ENCODE data around the gene NT5E.

NT5E gene

DNA sequence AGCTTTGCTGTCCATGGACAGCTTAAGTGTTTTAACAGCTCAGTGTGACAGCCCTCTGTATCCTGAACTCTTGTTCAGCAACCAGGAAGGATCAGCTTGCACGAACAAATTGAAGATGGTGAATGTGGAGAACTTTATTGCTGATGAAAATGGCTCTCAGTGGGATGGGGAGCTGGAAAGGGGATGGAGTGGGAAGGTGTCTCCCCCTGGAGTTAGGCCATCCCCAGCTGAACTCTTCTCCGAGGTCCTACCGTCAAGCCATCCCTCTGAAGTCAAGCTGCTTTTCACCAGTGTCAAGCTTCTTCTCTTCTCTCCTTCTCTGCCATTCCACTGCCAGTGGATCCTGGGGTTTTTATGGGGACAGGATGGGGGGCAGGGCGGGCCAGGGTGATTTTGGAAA lies 26.6 kb downstream of the NT5E start:
- H3K9me2 ChIP-seq (replicated peaks; ENCODE audit: insufficient read depth, low read length), result no peaks in the 10 kb centered on the region
- no peaks in the 10 kb centered on the region for H3F3A ChIP-seq (ENCODE audit: insufficient read depth)

GRCh38 chr6:85479208-85479607 lies 29.3 kb downstream of the NT5E start:
- no peaks in the 10 kb centered on the region for H3K79me2 ChIP-seq (ENCODE audit: insufficient read depth, low read length)
- H3K36me3 ChIP-seq (ENCODE audit: low read length), result no peaks in the 10 kb centered on the region
- H3K9ac ChIP-seq (ENCODE audit: low read length), result no peak overlapping the region
- H3K9me3 ChIP-seq (ENCODE audit: insufficient read depth, low read length), result no peaks in the 10 kb centered on the region
- no peak overlapping the region for H3K4me2 ChIP-seq (ENCODE audit: low read depth, low read length, poor library complexity, severe bottlenecking)
- no peak overlapping the region for H2AFZ ChIP-seq (ENCODE audit: low read depth, low read length, severe bottlenecking)
- H3K4me3 ChIP-seq (ENCODE audit: insufficient read depth, low read length, poor library complexity, severe bottlenecking), result no peak overlapping the region
- TF ChIP-seq CTCF (IDR thresholded peaks at IDR 0.05; ENCODE audit: insufficient read depth, low read length, poor library complexity, severe bottlenecking), result no peak
- TF ChIP-seq EZH2phosphoT487 (conservative IDR thresholded peaks at IDR 0.05; ENCODE audit: low read length), result no peak
- H3K27me3 ChIP-seq (ENCODE audit: low read length), result no peaks in the 10 kb centered on the region
- no peaks in the 10 kb centered on the region for H4K20me1 ChIP-seq (ENCODE audit: low read depth, low read length)
- H3K27ac ChIP-seq (ENCODE audit: low read depth, low read length), result no peak overlapping the region
- H3K9me2 ChIP-seq (replicated peaks; ENCODE audit: insufficient read depth, low read length), result no peaks in the 10 kb centered on the region
- no peaks in the 10 kb centered on the region for H3F3A ChIP-seq (ENCODE audit: insufficient read depth)

More for the DNA sequence above, 26.6 kb downstream of the NT5E start:
- no peaks in the 10 kb centered on the region for H3K36me3 ChIP-seq (ENCODE audit: low read length)
- H3K27me3 ChIP-seq (ENCODE audit: low read length), result no peaks in the 10 kb centered on the region
- no peak overlapping the region for H2AFZ ChIP-seq (ENCODE audit: low read depth, low read length, severe bottlenecking)
- no peak overlapping the region for H3K27ac ChIP-seq (ENCODE audit: low read depth, low read length)
- H3K4me2 ChIP-seq (ENCODE audit: low read depth, low read length, poor library complexity, severe bottlenecking), result no peak overlapping the region
- no peak overlapping the region for H3K9ac ChIP-seq (ENCODE audit: low read length)
- no peaks in the 10 kb centered on the region for H3K9me3 ChIP-seq (ENCODE audit: insufficient read depth, low read length)
- no peak overlapping the region for H3K4me3 ChIP-seq (ENCODE audit: insufficient read depth, low read length, poor library complexity, severe bottlenecking)
- H3K79me2 ChIP-seq (ENCODE audit: insufficient read depth, low read length), result no peaks in the 10 kb centered on the region
- TF ChIP-seq EZH2phosphoT487 (conservative IDR thresholded peaks at IDR 0.05; ENCODE audit: low read length) (no peak), CTCF (IDR thresholded peaks at IDR 0.05; ENCODE audit: insufficient read depth, low read length, poor library complexity, severe bottlenecking) (no peak)
- H4K20me1 ChIP-seq (ENCODE audit: low read depth, low read length), result no peaks in the 10 kb centered on the region

DNA sequence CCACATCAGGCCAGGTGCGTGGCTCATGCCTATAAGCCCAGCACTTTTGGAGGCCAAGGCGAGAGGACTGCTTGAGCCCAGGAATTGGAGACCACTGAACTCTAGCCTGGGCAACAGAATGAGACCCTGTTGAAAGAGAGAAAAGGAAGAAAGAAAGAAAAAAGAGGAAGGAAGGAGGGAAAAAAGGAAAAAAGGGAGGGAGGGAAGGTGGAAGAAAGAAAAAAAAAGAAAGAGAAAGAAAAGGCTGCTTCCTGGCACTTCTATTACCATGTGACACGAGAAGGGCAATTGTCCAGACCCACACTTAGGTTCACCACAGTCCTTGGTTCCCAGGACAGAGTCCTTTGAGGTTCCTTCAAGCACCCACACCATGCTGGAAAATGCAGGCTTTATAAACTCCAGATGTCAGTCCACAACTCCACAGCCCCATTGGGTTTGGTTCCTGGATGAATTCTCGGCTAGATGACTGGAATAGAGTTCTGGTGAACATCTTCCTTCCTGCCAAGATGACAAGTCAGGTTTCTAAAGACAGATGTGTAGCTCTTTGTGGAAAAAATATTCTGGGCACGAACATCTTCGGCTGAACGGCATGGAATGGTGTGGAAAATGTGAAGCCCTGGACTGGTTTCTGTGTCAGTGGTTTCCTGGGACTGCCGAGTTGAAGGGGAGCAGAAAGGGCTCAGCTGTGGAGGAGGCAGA lies 32.5 kb downstream of the NT5E start:
- no peak overlapping the region for H3K4me2 ChIP-seq (ENCODE audit: low read depth, low read length, poor library complexity, severe bottlenecking)
- H3K9me3 ChIP-seq (ENCODE audit: insufficient read depth, low read length), result no peaks in the 10 kb centered on the region
- no peak overlapping the region for H3K9ac ChIP-seq (ENCODE audit: low read length)
- H3F3A ChIP-seq (ENCODE audit: insufficient read depth), result no peaks in the 10 kb centered on the region
- no peak for TF ChIP-seq EZH2phosphoT487 (conservative IDR thresholded peaks at IDR 0.05; ENCODE audit: low read length)
- no peak for TF ChIP-seq CTCF (IDR thresholded peaks at IDR 0.05; ENCODE audit: insufficient read depth, low read length, poor library complexity, severe bottlenecking)
- H3K36me3 ChIP-seq (ENCODE audit: low read length), result no peaks in the 10 kb centered on the region
- no peaks in the 10 kb centered on the region for H3K9me2 ChIP-seq (replicated peaks; ENCODE audit: insufficient read depth, low read length)
- no peak overlapping the region for H3K27ac ChIP-seq (ENCODE audit: low read depth, low read length)
- H3K4me3 ChIP-seq (ENCODE audit: insufficient read depth, low read length, poor library complexity, severe bottlenecking), result no peak overlapping the region
- H3K27me3 ChIP-seq (ENCODE audit: low read length), result no peaks in the 10 kb centered on the region
- H3K79me2 ChIP-seq (ENCODE audit: insufficient read depth, low read length), result no peaks in the 10 kb centered on the region
- no peaks in the 10 kb centered on the region for H4K20me1 ChIP-seq (ENCODE audit: low read depth, low read length)
- no peak overlapping the region for H2AFZ ChIP-seq (ENCODE audit: low read depth, low read length, severe bottlenecking)
